Esophagus muscularis mucosa (tissue), 4 donors: ENCODE results near the gene RIPOR2. TPM values are rescaled to one million over a fixed set of nuclear protein-coding genes. Genes with fewer than 3 reads are reported as not detected.

Source experiments
- DNase-seq: peaks from one replicate; pipeline ENCODE4 v3.0.0-alpha.2; 2017; ENCODE audit errors: extremely low spot score
- H3K27ac ChIP-seq, 4 donors: fragments of 200-600 bp; sonication (generic); replicated peaks in 1 of 4; 1 replicate in 3 of 4; 2 replicates in 1 of 4; pipeline ENCODE4 v1.5.1; 2016 to 2019; ENCODE audit warnings: mild to moderate bottlenecking in 1 of 4
- H3K27me3 ChIP-seq, 4 donors: fragments of 200-600 bp; sonication (generic); one replicate each; pipeline versions ENCODE4 v1.5.1 to v1.6.0; 2016 to 2019
- H3K36me3 ChIP-seq, 4 donors: fragments of 200-600 bp; sonication (generic); one replicate each; pipeline ENCODE4 v1.5.1; 2016 to 2019
- H3K4me1 ChIP-seq, 4 donors: fragments of 200-600 bp; sonication (generic); one replicate each; pipeline ENCODE4 v1.5.1; 2016 to 2019
- H3K4me3 ChIP-seq, 4 donors: fragments of 200-600 bp; sonication (generic); 1 replicate in 2 of 4; 2 replicates in 2 of 4; pipeline ENCODE4 v1.5.1; 2016 to 2019; ENCODE audit warnings: mild to moderate bottlenecking in 4 of 4, moderate library complexity in 1 of 4
- H3K9me3 ChIP-seq, 4 donors: fragments of 200-600 bp; sonication (generic); 1 replicate in 3 of 4; 2 replicates in 1 of 4; pipeline ENCODE4 v1.5.1; 2016 to 2019
- EP300 ChIP-seq: sonication (generic); formaldehyde crosslinking; IDR thresholded peaks from one replicate; pipeline ENCODE4 v1.6.1; 2017; ENCODE audit warnings: antibody characterized with exemption
- POLR2A ChIP-seq: fragments of 450-650 bp; IDR thresholded peaks from one replicate; pipeline ENCODE4 v1.6.1; 2017; ENCODE audit warnings: antibody characterized with exemption, moderate library complexity, mild to moderate bottlenecking, low read depth
- POLR2AphosphoS5 ChIP-seq, 2 donors: sonication (generic); formaldehyde crosslinking; IDR thresholded peaks; one replicate each; pipeline ENCODE4 v1.6.1; 2017; ENCODE audit warnings: antibody characterized with exemption in 2 of 2
- WGBS: methylation state at CpG from one replicate; pipeline ENCODE4 v1.1.5; 2018; 5-methylcytosine and 5-hydroxymethylcytosine counted together
- intact Hi-C: fragments of 100-400 bp; cut with DNase I; formaldehyde crosslinking; loops from one replicate; pipeline ENCODE4 v1.15.1; 2023
- total RNA-seq, 4 donors: library from RNA; depleted of rRNA; stranded (reverse); fragments of >200 nt; gene quantifications; one replicate each; pipeline versions ENCODE4 v1.1.0 to v1.2.1, GENCODE V29; 2016
- TF ChIP-seq, protein P1 (sequence below), 3 experiments: fragments of 200-600 bp in 2 of 3; fragments of 450-650 bp in 1 of 3; sonication (generic) in 2 of 3; IDR thresholded peaks; one replicate each; pipeline ENCODE4 v1.5.1; 2017 to 2019; ENCODE audit warnings: antibody characterized with exemption in 3 of 3, mild to moderate bottlenecking in 2 of 3, moderate library complexity in 1 of 3

The RIPOR2 gene
- total RNA-seq, 4 donors from 2014 or later, result 2.6 to 14.4 (median 5.1) TPM

DNA sequence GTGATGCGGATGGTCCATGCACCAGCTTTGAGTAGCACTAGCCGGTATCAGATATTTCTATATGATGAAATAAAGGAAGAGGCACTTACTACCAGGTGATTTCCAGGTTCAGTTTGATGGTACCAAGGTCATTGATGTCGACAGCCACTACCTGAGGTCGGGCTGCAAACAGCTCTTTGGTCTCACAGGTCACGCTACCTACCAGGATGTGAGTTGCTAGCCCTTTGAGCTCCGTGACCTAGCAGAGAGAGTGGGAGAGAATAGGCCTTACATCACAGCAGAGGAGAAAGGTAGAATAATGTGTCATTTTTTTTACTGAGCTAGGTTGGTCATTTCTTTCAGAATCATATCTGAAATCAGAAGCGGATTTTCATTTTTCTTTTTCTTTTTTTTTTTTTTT lies 86.0 kb downstream of the RIPOR2 start:
- no peak for DNase-seq
- 90% methylated on average over 7 of the region's 7 CpGs for WGBS
- H3K4me1 ChIP-seq, result no peaks in the 10 kb centered on the region
- no peak overlapping the region for H3K27ac ChIP-seq
- H3K36me3 ChIP-seq, result peaks cover 0 to 66% (median 0%) of the 10 kb centered on the region in 4 donors
- TF ChIP-seq EP300 (no peak), POLR2A (no peak), POLR2AphosphoS5 (IDR thresholded peaks at IDR 0.05) (no peak)
- TF ChIP-seq, protein P1, sequence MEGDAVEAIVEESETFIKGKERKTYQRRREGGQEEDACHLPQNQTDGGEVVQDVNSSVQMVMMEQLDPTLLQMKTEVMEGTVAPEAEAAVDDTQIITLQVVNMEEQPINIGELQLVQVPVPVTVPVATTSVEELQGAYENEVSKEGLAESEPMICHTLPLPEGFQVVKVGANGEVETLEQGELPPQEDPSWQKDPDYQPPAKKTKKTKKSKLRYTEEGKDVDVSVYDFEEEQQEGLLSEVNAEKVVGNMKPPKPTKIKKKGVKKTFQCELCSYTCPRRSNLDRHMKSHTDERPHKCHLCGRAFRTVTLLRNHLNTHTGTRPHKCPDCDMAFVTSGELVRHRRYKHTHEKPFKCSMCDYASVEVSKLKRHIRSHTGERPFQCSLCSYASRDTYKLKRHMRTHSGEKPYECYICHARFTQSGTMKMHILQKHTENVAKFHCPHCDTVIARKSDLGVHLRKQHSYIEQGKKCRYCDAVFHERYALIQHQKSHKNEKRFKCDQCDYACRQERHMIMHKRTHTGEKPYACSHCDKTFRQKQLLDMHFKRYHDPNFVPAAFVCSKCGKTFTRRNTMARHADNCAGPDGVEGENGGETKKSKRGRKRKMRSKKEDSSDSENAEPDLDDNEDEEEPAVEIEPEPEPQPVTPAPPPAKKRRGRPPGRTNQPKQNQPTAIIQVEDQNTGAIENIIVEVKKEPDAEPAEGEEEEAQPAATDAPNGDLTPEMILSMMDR (IDR thresholded peaks at IDR 0.05), result no peak
- intact Hi-C loops, result no loop called here
- no peaks in the 10 kb centered on the region for H3K27me3 ChIP-seq
- H3K4me3 ChIP-seq, result no peak overlapping the region
- no peaks in the 10 kb centered on the region for H3K9me3 ChIP-seq

DNA sequence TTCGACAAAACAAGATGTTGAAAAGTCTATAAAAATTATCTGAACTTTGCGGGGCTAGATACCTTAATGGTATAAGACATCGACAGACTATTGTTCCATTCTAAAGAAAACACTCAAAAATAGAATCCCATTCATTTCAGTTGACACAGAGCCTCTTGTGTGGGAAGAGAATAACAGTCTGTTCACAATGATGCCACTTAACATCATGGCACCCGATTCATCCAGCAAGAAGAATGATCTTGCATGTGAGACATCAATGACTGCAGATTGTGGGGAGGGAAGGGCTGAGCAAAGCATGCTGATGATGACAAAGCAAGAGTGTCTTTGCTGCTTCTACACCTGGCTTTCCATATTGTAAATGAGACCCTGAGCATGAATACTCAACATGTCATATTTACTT lies 87.3 kb downstream of the RIPOR2 start:
- Histone ChIP-seq H3K36me3 (peaks cover 0 to 54% (median 0%) of the 10 kb centered on the region in 4 donors), H3K4me1 (peaks cover 0 to 5% (median 0%) of the 10 kb centered on the region in 4 donors), H3K27me3 (no peaks in the 10 kb centered on the region), H3K4me3 (no peak overlapping the region), H3K9me3 (no peaks in the 10 kb centered on the region), H3K27ac (no peak overlapping the region)
- WGBS, result 91% methylated on average over 4 of the region's 4 CpGs
- no peak for TF ChIP-seq POLR2A
- TF ChIP-seq, protein P1 (IDR thresholded peaks at IDR 0.05), result no peak
- no peak for TF ChIP-seq EP300
- no peak for TF ChIP-seq POLR2AphosphoS5 (IDR thresholded peaks at IDR 0.05)
- intact Hi-C loops, result no loop called here
- DNase-seq, result no peak

GRCh38 chr6:24847402-24847801 lies 88.4 kb downstream of the RIPOR2 start:
- no peak overlapping the region for H3K27ac ChIP-seq
- no peak for TF ChIP-seq EP300
- TF ChIP-seq POLR2AphosphoS5 (IDR thresholded peaks at IDR 0.05), result no peak
- TF ChIP-seq POLR2A, result no peak
- TF ChIP-seq, protein P1 (IDR thresholded peaks at IDR 0.05), result no peak
- no peaks in the 10 kb centered on the region for H3K27me3 ChIP-seq
- DNase-seq, result no peak
- H3K4me3 ChIP-seq, result no peak overlapping the region
- intact Hi-C loops, result no loop called here
- H3K4me1 ChIP-seq, result peaks cover 0 to 5% (median 0%) of the 10 kb centered on the region in 4 donors
- H3K36me3 ChIP-seq, result peaks cover 0 to 54% (median 2%) of the 10 kb centered on the region in 4 donors
- 91% methylated on average over 7 of the region's 7 CpGs for WGBS
- no peaks in the 10 kb centered on the region for H3K9me3 ChIP-seq

GRCh38 chr6:24845578-24845977 lies 90.2 kb downstream of the RIPOR2 start:
- Histone ChIP-seq H3K4me3 (no peak overlapping the region), H3K4me1 (peaks cover 0 to 5% (median 0%) of the 10 kb centered on the region in 4 donors), H3K27ac (no peak overlapping the region), H3K27me3 (no peaks in the 10 kb centered on the region), H3K36me3 (peaks cover 0 to 54% (median 2%) of the 10 kb centered on the region in 4 donors), H3K9me3 (no peaks in the 10 kb centered on the region)
- no peak for DNase-seq
- TF ChIP-seq POLR2A, result no peak
- no peak for TF ChIP-seq POLR2AphosphoS5 (IDR thresholded peaks at IDR 0.05)
- no peak for TF ChIP-seq EP300
- TF ChIP-seq, protein P1 (IDR thresholded peaks at IDR 0.05), result no peak
- 95% methylated on average over 4 of the region's 4 CpGs for WGBS
- intact Hi-C loops, result no loop called here

GRCh38 chr6:24844903-24845302 lies 90.9 kb downstream of the RIPOR2 start:
- intact Hi-C loops, result no loop called here
- Histone ChIP-seq H3K4me3 (no peak overlapping the region), H3K36me3 (peaks cover 0 to 47% (median 2%) of the 10 kb centered on the region in 4 donors), H3K27ac (no peak overlapping the region), H3K27me3 (no peaks in the 10 kb centered on the region), H3K4me1 (peaks cover 0 to 5% (median 0%) of the 10 kb centered on the region in 4 donors), H3K9me3 (no peaks in the 10 kb centered on the region)
- WGBS, result 87% methylated on average over 6 of the region's 6 CpGs
- TF ChIP-seq, protein P1 (IDR thresholded peaks at IDR 0.05), result no peak
- TF ChIP-seq POLR2A (no peak), EP300 (no peak), POLR2AphosphoS5 (IDR thresholded peaks at IDR 0.05) (no peak)
- DNase-seq, result no peak
